ENCODE measurements around the gene BECN2. TPM values are rescaled to one million over a fixed set of nuclear protein-coding genes. Genes with fewer than 3 reads are reported as not detected.
A peak's percentile ranks its signal among the peaks of the same experiment; 100 is the strongest.

Gene BECN2
- total RNA-seq, result not detected

GRCh38 chr1:241957692-241958494 is at the start of gene BECN2:
Gene BECN2, plus strand, starts transcription at chr1:241957767. Its CDS starts 0 bp downstream, at chr1:241957767.
- no peak for DNase-seq (ENCODE audit: low spot score)
- intact Hi-C loops (cut with DNase I), result no loop called here
- no peak for ATAC-seq

GRCh38 chr1:241916196-241916595 is 41.4 kb upstream of the BECN2 start:
- intact Hi-C loops (cut with DNase I), result no loop called here
- ATAC-seq (no peak), DNase-seq (ENCODE audit: low spot score) (no peak)

GRCh38 chr1:241917487-241917886 is 40.1 kb upstream of the BECN2 start:
- no peak for DNase-seq (ENCODE audit: low spot score)
- ATAC-seq, result no peak
- intact Hi-C loops (cut with DNase I), result no loop called here

GRCh38 chr1:241918879-241919278 is 38.7 kb upstream of the BECN2 start:
- no peak for DNase-seq (ENCODE audit: low spot score)
- ATAC-seq, result no peak
- intact Hi-C loops (cut with DNase I), result no loop called here

- intact Hi-C loops (cut with DNase I), result no loop called here
- DNase-seq (ENCODE audit: low spot score) (no peak), ATAC-seq (no peak)
Measured at GRCh38 chr1:241924080-241924808, 33.3 kb upstream of the BECN2 start.

DNA sequence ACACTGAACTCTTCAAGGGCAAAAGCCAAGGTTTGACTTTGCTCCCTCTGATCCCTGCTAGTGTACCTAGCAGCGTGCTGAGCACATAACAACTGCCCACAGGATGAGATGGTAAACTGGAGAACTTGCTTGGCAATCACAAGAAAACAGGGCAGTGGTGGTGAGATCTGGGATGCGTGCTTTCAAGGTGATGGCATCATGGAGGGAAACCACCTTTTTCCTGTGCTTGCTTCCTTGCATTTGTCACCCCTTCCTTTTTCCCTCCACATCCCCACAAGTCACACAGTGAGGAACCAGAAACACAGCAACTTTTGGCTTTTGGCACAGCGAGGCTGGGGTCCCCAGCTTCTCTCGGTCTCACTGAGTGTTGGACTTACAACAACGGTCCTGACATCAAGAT is 31.4 kb upstream of the BECN2 start:
- intact Hi-C loops (cut with DNase I), result no loop called here
- ATAC-seq (no peak), DNase-seq (ENCODE audit: low spot score) (no peak)

DNA sequence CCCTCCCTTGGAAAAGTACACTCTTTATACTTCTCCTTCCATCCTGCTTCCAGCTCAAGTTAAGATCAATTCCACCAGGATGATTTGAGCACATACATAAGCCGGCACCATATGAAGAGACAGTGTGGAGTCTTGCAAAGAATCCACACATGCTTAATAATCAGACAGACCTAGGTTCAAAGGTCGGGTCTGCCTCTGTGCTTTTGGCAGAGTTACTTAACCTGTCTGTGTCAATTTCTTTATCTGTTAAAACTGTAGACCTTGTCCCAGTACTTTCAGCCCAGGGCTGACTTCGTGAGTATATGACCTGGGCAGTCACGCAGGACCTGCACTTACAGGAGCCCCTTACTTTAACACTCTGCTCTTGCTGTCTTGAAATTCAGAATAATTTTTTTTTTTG is 30.2 kb upstream of the BECN2 start:
- ATAC-seq, result no peak
- no peak for DNase-seq (ENCODE audit: low spot score)
- intact Hi-C loops (cut with DNase I), result no loop called here

DNA sequence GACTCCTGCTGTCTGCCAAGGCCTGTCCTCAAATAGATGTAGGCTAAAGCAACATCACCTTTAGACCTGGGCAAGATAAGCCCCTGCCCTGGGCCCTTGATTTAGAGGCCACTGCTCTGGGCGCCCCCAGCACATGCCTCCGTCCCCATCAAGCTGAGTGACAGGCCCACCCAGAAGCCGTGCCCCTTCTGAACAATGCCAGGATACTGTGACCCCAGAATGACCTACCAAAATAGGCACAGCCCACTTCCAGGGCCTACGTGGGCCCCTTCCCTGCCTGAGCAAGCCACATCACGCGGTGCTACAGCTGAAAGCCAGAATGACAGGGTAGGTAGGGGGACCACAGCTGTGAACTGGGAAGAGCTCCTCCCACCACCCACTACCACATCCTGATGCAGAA is 24.7 kb upstream of the BECN2 start:
- intact Hi-C loops (cut with DNase I), result no loop called here
- no peak for ATAC-seq
- DNase-seq (ENCODE audit: low spot score), result no peak

DNA sequence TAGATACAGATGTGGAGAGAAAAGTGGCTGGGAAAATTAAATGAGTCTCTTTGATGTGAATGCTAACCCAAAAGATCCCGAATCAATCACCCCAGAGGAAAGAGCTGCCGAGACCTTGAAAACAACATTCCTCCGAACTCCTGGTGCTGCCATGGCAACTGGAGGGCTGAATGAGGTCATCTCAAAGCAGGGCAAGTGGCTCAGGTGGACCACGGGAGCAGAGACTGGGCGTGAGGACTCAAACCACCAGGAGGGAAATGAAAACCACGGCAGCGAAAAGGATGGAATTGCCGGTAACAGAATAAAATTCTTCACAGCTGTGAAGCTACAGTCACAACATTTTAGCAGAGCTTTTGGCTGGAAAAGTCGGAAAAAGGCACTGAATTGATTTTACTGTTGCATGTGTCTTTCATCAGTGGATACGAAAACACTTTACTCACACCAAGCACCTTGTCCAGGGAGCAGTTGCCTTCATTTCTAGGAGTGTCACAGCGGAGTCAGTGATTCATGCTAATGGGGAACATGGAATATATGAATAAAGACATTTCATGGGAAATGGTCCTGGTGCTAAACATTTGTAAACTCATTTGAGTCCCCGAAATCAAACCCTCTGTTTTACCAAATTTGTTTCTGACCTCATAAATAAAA is 23.2 kb upstream of the BECN2 start:
- ATAC-seq (peak; percentile 80), DNase-seq (ENCODE audit: low spot score) (peak; percentile 64)
- intact Hi-C loops (cut with DNase I), result no loop called here

DNA sequence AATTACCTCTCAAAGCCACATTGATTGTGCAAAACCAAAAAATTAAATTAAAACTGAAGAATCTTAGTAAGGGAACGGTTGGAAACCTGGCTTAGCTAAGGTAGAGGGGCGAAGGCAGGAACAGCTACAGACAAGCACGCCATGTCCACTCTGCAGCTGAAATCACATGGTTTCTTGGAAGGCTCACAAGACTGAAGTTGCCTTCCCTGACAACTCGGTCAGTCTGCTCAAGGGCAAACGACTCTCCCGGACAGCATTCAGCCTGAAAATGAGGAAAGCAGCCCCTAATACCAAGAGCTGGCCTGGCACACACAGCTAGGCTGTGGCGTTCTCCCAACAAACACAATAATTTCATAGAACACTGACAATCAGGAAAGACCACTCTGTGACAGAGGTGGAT is 22.7 kb upstream of the BECN2 start:
- DNase-seq (ENCODE audit: low spot score) (peak; percentile 30), ATAC-seq (peak; percentile 46)
- intact Hi-C loops (cut with DNase I), result no loop called here

DNA sequence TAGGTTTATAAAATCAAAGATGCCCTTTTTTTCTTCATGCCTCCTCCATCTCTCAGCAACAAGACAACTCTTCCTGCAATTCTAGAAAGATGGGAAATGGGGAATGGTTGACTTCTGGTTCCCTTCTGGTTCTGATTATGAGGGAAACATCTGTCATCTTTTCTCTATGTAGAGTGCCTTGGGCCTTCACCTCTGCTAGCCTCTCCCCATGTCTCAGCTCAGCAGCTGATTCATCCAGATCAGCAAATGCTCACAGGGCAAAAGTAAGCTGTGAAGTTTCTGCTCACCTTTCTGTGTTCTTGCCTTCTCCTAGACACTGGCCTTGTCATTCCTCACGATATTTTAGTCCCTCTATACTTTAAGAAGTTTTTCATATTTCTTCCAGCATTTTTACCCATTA is 17.8 kb upstream of the BECN2 start:
- ATAC-seq (no peak), DNase-seq (ENCODE audit: low spot score) (no peak)
- intact Hi-C loops (cut with DNase I), result no loop called here

DNA sequence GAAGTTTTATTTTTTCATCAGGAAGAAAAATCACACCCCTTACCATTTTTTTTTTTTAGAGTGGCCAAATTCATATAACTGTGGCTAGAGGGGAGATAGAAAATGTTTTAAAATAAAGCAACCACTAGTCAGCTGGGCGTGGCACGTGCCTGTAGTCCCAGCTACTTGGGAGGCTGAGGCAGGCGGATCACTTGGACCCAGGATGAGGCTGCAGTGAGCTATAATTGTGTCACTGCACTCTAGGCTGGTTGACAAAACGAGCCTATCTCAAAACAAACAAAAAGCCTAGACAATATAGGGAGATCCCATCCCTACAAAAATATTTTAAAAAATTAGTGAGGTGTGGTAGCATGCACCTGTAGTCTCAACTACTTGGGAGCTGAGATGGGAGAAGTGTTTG is 14.8 kb upstream of the BECN2 start:
- DNase-seq (ENCODE audit: low spot score) (no peak), ATAC-seq (no peak)
- intact Hi-C loops (cut with DNase I), result no loop called here

GRCh38 chr1:241944300-241944699 is 13.3 kb upstream of the BECN2 start:
- intact Hi-C loops (cut with DNase I), result no loop called here
- DNase-seq (ENCODE audit: low spot score) (no peak), ATAC-seq (no peak)

- DNase-seq (ENCODE audit: low spot score), result no peak
- no peak for ATAC-seq
- intact Hi-C loops (cut with DNase I), result no loop called here
Measured at GRCh38 chr1:241947354-241947753, 10.2 kb upstream of the BECN2 start.

- ATAC-seq (no peak), DNase-seq (ENCODE audit: low spot score) (no peak)
- intact Hi-C loops (cut with DNase I), result no loop called here
Measured at GRCh38 chr1:241950390-241950789, 7.2 kb upstream of the BECN2 start.

- no peak for ATAC-seq
- DNase-seq (ENCODE audit: low spot score), result no peak
- intact Hi-C loops (cut with DNase I), result no loop called here
Measured at GRCh38 chr1:241962153-241962552, 4.6 kb downstream of the BECN2 start.

DNA sequence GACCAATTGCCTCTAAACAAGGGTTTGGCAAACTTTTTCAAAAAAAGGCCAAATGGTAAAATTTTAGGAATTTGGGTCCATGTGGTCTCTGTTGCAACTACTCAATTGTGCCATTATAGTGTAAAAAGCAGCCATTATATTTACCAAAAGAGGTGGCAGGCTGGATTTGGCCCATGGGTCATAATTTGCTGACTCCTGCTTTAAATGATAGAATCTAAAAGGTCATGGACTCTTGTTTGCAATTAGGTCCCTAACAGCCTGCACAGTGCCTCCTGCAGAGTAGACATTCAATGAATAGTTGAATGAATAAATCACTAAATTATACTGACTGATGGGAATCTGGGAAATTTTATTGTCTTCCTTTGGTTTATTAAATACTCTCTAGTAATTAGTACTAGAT is 6.2 kb downstream of the BECN2 start:
- no peak for DNase-seq (ENCODE audit: low spot score)
- intact Hi-C loops (cut with DNase I), result no loop called here
- ATAC-seq, result no peak

GRCh38 chr1:241964550-241965282 is 7.1 kb downstream of the BECN2 start:
- intact Hi-C loops (cut with DNase I), result no loop called here
- ATAC-seq (peak; percentile 48), DNase-seq (ENCODE audit: low spot score) (no peak)

DNA sequence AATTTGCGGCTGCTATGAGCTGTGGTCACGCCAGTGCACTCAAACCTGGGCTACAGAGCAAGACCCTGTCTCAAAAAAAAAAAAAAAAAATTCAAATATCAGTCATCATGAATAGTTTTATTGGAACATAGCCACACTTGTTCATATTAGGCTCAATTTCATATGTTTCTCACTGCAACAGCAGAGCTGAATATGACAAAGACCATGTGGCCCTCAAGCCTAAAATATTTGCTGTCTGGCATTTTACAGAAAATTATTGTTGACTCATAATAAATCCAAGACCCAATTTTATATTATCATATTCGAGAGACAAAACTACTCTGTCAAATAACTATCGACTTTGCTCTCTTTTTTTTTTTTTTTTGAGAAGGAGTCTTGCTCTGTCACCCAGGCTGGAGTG is 11.0 kb downstream of the BECN2 start:
- intact Hi-C loops (cut with DNase I), result no loop called here
- ATAC-seq (no peak), DNase-seq (ENCODE audit: low spot score) (no peak)

Data from sciatic nerve (tissue), 2 donors.